Islet precursor cell (in vitro differentiated cells): ENCODE measurements around the gene RIPPLY3.
"Not testable (repeated sequence)": the region's sequence is repeated elsewhere in the genome, so short reads cannot be mapped to it uniquely, and the experiment has no call there.

Source experiments
- DNase-seq: peaks from one replicate; pipeline ENCODE4 v3.0.0-alpha.2; 2018

Gene RIPPLY3

DNA sequence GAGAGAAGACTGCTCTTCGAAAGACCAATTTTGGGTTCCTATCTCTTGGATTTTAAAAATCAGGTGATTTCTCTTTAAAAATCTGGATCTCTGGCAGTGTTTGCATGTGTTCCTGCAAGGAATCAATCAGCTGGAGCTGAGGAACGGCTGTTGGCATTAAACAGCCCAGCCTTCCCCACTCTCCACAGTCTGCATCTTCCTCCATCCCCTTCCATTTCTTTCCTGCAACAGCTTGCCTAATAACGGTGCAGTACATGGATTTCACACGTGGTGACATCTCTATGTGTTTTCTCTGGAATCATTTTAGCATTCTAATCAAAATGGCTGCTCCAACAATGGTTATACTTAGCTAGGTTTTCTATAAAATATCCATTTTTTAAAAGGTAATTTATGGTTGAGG lies 20.0 kb downstream of the RIPPLY3 start:
- no peak for DNase-seq

DNA sequence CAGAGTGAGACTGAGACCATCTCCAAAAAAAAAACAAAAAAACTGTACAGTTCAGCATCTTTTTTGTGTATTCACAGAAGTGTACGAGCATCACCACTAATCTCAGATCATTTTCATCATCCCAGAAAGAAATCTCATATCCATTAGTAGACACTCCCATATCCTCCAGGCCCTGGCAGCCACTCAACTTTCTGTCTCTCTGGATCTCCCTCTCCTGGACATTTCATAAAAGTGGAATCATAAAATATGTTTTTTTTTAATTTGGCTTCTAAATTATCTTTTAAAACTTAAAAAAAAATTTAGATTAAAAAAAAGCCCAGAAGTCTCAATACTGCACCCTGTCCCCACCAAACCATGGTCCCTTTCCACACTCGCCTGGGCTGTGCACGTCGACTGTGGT lies 22.1 kb downstream of the RIPPLY3 start:
- DNase-seq: no peak

DNA sequence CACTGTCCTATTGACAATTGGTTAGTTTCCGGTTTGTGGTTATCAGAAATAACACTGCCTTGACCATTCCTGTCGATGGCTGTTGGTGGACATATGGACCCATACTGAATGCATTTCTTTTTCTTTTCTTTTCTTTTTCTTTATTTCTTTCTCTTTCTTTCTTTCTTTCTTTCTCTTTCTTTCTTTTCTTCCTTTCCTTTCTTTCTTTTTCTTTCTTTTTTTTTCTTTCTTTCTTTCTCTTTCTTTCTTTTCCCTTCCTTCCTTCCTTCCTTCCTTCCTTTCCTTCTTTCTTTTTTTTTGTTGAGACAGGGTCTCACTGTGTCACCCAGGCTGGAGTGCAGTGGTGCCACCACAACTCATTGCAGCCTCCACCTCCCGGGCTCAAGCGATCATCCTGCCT lies 24.4 kb downstream of the RIPPLY3 start:
- no peak for DNase-seq

DNA sequence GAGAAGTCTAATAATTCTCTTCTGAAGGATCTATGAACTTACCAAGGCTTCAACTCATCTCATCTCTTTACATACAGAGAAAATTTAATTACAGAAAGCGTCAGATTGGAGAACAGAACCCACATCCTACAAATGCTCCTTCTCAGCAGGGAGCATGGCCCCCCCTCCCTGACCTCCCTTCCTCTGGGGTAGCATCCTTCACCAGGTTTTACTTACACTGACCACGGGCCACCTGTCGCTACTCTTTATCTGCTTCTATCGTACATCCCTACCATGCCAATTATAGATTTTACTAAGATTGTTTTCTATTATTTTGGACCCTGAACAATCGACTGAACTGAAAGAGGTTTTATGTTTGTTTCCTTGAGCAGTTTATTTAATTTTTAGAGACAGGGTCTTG lies 25.8 kb downstream of the RIPPLY3 start:
- no peak for DNase-seq

DNA sequence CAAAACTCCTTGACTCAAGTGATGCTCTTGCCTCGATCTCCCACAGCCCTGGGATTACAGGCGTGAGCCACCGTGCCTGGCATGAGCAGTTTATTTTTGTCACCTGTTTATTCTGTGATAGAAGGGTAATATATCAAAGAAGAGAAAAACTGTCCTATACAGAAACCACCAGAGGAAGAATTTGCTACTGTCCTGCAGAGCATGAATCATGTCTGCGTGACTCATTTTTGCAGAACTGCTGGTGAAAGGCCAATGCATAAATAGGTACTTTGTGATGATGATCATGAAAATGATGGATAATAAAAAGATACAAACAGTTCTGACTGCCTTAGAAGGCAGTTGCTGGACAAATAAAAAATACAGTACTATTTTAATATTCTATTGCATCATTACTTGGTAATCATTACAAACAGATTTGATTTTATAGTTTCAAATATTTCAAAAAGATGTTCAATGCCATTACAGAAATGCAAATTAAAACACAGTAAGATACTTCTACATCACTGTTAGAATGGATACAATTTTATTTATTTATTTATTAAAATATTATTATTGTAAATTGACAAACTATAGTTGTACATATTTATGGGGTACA lies 26.5 kb downstream of the RIPPLY3 start:
- no peak for DNase-seq

DNA sequence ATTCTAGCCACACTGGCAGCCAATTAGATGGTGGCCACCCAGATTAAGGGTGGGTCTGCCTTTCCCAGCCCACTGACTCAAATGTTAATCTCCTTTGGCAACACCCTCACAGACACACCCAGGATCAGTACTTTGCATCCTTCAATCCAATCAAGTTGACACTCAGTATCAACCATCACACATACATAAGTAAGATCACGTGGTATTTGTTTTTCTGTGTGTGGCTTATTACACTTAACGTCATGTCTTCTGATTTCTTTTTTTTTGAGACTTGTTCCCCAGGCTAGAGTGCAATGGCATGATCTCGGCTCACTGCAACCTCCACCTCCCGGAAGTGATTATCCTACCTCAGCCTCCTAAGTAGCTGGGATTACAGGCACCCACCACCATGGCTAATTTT lies 27.9 kb downstream of the RIPPLY3 start:
- DNase-seq: not testable (repeated sequence)

DNA sequence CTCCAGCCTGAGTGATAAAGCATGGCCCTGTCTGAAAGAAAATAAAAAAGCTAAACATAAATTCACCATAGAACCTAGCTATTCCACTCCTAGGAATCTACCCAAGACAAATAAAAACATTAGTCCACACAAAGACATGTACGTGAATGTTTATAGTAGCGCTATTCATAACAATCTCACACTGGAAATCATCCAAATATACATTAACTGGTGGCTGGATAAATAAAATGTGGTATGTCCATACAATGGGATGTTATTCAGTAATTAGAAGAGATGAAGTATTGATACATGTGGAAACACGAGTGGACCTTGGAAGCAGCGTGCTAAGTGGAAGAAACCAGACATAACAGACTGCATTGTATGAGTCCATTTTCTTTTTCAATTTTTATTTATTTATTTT lies 29.7 kb downstream of the RIPPLY3 start:
- no peak for DNase-seq

DNA sequence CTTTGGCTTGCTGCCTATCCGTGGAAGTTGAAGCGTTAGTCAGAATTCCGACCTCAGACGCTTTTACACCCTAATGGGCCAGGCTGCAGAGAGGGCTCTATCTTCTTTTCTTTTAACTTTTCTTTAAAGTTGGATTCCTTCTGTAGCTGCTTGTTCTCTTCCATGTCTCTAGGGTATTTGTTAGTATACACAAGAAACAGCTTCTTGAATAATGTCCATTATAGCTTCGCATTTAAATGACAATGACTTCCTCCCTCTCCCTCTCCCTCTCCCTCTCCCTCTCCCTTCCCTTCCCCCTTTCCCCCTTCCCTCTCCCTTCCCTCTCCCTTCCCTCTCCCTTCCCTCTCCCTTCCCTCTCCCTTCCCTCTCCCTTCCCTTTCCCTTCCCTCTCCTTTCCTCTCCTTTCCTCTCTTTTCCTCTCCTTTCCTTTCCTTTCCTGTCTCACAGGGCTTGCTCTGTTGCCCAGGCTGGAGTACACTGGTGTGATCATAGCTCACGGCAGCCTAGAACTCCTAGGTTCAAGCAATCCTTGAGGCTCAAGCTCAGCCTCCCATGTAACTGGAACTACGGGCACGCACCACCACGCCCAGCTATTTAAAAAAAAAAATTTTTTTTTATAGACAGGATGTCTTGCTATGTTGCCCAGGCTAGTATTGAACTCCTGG lies 33.0 kb downstream of the RIPPLY3 start:
- no peak for DNase-seq

DNA sequence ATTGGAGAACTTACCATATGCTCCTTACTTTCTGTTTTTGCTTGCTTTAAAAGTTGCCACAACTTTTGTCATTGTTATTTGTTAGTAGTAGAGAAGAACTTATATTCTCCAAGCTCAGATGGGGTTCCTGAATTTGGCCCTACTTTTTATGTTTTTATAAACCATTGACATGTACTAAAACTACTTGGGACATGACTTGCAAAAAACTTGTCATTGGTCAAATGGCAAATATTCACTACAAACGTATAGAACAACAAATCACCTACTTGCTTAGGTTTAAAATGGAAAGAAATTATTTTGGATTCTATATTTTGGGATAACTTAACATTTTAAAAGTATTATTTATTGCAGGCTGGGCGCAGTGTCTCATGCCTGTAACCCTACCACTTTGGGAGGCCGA lies 33.7 kb downstream of the RIPPLY3 start:
- no peak for DNase-seq

DNA sequence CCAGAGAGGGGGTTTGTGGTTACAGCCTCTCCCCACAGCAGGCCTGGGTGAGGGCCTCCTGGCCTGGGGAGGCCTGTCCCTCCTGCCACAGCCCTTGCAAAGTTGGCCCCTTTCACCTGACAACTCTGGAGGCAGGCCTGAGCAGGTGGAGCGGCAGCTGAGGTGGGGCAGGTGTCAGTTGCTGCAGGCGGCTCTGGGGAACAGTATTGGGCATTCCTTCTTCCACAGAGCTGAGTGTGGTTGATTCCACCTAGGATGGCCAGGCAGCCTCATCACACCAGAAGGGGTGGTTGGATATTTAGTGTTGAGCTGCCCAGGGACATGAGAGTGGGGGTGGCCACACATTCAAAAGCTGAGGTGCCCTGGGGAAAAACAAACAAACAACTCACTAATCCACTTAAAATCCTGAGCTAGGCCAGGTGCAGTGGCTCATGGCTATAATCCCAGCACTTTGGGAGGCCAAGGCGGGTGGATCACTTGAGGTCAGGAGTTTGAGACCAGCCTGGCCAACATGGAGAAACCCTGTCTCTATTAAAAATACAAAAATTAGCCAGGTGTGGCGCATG lies 35.3 kb downstream of the RIPPLY3 start:
- no peak for DNase-seq

DNA sequence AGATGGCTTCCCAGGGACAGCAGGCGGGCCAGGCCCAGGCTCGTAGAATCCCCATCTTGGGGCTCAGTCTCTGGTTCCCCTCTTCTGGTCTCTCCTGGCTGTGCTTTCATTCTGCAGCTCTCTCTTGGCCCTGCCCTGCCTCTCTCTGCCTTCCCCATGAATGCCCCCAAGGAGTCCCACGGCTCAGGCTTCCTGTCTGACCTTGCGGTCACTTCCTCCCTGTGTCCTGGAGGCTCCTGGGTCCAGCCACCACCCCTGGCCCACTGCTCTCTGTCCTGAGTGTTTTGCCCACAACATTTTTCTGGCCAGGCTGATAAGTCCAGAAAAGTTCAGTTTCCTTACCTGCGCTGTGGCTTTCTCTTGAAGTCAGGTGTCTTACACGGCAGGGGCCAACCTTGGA lies 37.3 kb downstream of the RIPPLY3 start:
- DNase-seq: no peak

DNA sequence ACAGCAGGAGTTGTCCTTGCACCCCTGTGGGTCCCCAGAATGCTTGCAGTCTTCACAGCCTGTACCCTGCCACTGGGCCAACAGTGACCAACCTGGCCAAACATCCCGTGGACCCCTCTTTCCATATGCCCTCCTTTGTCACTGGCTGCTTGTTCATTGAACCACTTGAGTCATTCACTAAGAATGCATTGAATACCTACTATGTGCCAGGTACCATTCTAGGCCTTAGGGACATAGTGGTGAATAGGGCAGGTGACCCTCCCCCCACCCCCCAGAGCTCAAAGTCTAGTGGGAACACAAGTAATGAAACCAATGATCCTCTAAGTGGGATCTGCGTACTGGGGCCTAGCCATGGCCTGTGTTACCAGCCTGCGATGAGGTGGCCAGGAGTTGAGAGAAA lies 38.1 kb downstream of the RIPPLY3 start:
- no peak for DNase-seq

DNA sequence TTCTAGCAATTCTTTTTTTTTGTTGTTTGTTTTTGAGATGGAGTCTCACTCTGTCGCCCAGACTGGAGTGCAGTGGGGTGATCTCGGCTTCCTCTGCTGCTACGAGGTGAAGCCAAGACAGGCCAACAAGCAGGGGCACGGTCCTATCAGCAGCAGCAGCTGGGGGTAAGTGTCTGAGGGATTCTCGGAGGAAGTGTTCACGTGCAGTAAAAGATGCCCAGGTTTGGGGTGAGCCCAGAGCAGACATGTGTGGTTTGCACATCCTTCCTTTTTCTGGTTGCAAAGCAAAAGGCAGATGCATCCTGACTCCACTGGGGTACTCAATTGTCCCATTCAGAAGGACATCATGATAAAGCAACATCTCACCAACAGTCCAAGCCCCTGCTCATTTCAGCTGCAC lies 38.6 kb downstream of the RIPPLY3 start:
- no peak for DNase-seq

DNA sequence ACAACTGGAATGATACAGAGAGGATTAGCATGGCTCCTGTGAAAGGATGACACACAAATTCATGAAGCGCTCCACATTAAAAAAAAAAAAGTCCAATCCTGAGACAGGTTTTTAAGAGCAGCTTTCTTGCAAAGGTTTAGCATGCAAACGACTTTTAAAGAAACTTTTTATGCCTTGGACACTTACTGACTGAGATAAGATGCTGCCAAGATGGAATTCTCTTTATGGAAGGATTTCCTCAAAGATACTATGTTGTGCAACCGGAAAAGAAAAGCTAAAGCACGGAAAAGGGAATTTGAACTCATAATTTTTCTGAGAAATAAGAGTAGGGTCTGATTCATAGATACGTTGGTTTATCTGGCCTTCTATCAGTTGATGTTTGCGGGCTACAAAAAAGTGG lies 39.1 kb downstream of the RIPPLY3 start:
- no peak for DNase-seq

DNA sequence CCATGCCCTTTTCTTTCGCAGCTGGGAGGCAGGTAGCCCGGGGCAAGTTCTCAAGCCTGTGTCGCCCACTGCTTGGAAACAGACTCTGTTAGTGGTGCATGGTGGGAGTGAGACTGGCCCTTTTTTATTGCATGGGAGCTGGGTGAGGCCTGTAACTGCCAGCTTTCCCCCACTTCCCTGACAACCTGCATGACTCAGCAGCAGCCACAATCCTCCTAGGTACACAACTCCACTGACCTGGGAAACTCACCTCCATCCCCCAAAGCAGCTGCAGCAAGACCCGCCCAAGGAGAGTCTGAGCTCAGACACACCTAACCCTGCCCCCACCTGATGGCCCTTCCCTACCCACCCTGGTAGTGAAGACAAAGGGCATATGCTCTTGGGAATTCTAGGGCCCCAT lies 40.6 kb downstream of the RIPPLY3 start:
- peak; percentile 83 for DNase-seq

DNA sequence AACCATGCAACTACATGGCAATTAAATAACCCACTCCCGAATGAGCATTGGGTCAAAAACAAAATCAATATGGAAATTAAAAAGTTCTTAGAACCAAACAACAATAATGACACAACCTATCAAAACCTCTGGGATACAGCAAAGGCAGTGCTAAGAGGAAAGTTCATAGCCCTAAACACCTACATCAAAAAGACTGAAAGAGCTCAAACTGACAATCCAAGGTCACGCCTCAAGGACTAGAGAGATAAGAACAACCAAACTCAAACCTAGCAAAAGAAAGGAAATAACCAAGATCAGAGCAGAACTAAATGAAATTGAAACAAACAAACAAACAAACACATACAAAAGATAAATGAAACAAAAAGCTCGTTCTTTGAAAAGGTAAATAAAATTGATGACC lies 43.2 kb downstream of the RIPPLY3 start:
- not testable (repeated sequence) for DNase-seq

DNA sequence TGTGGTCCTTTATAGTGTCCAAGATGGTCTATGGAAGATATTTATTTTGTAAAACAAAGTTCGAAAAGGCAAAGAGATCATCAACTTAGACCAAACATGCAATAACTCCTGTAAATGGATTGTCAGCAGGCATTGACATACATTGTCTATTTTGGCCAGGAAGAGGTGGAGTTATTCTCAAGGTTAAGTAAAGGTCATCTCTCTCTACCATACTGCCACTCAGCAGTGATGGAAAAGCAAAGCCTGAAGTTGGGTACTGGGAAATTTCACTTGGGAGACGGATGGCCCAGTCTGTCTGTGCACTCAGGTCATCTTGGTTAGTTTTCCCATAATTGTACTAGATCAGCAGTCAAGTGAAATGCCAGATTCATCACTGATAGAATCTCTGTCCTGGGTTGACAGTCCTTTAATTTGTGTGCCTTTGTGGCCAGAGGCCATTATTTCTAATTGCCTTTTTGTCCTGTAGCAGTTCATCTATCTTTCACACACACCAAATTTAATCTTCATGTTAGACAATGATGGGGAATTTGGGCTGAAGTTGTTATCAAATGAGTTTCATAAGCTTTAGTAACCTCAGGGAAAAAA lies 48.9 kb downstream of the RIPPLY3 start:
- DNase-seq: no peak

DNA sequence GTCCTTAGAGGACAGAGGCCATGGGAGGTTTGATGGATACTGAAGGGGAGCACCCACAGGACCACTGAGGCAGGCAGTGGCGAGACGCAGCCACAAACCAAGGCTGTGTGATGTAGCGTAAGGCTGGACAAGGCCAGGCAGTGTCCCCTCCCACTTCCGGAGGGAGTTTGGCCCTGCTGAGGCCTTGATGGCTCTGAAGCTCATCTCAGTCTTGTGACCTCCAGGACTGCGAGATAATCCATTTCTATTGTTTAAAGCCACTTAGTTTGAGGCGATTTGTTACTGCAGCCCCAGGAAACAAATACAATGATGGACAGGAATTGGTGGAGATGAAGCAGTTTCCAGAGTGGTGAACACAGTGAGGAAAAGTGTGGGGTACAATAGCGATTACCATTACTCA lies 51.1 kb downstream of the RIPPLY3 start:
- DNase-seq: no peak

DNA sequence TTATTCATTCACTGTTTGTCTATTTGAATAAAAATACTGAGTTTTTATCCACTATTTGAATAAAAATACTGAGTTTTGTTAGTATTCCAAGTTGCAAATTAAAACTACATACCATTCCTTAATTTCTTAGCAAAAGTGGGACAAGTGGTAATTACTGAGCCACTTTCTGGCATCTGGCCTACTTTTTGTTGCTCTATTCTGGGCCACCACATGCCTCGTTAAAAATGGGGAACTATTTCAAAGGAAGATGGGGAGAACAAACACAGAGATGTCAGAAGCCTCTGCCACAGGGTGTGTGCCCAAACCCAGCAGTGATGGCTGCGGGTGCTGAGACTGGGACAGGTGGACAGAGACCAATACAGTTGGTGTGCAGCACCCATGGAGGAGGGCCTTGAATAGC lies 51.8 kb downstream of the RIPPLY3 start:
- DNase-seq: no peak

DNA sequence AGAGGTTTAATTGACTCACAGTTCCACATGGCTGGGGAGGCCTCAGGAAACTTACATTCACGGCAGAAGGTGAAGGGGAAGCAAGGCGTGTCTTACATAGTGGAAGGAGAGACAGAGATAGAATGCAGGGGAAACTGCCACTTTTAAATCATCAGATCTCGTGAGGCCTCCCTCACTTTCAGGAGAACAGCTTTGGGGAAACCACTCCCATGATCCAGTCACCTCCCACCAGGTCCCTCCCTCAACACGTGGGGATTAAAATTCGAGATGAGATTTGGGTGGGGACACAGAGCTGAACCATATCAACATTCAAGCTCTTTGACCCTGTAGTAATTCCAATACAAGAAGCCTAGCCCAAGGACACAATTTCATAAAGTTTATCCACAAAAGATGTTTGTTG lies 52.7 kb downstream of the RIPPLY3 start:
- DNase-seq: no peak

DNA sequence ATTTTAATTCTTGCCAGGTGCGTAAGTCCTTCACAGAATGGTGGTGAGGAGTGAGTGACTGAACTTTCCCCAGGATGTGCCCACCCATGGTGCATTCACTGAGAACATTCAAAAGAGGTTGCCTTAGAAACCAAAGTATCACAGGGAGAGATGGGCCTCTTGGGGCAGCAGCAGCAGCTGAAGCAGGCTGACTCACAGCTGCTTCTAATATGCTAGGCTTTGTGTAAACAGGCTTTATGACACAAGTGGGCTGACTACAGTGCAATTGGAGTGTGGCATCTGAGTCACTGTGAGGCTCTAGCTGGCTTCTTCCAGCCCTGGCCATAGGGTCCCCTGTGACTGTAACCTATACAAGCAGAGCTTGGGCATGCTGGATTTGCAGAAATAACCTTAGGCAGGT lies 53.8 kb downstream of the RIPPLY3 start:
- DNase-seq: peak; percentile 92

DNA sequence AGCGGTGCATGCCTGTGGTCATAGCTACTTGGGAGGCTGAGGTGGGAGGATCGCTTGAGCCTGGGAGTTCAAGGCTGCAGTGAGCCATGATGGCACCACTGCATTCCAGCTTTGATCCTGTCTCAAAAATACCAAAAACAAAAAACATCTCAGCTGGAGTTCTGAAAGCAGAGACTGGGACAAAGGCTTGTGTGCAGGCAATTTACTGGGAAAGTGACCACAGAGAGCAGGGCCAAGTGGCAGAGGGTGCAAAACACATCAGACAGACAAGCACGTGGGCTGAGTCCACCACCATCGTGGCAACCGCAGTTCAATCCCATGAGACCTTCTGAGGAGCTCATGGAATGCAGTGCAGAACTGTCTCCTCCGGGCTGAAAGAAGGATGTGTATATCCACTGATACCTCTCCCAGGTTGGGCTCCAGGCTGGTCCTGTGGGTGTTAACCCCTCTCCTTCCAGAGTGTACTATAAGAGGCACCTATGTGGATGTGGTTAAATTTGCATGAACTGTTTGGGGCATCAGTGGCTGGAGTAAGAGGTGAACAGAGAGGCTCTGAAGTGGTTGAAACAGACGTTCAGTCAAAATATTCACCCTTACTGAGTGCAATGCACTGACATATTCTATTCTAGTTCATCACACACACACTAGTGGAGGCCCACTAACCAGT lies 55.6 kb downstream of the RIPPLY3 start:
- no peak for DNase-seq

DNA sequence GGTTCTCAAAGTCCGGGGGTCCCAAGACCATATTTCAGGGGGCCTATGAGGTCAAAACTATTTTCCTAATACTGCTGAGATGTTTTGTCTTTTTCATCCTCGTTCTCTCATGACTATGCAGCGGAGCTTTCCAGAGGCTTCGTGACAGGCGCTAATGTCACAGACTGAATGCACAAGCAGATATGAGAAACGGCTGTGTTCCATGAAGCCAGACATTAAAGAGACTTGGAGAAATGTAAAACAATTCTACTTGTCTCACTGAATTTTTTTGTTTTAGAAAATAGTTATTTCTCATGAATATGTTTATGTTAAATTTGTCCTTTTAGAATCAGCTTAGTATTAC lies 56.1 kb downstream of the RIPPLY3 start:
- no peak for DNase-seq

DNA sequence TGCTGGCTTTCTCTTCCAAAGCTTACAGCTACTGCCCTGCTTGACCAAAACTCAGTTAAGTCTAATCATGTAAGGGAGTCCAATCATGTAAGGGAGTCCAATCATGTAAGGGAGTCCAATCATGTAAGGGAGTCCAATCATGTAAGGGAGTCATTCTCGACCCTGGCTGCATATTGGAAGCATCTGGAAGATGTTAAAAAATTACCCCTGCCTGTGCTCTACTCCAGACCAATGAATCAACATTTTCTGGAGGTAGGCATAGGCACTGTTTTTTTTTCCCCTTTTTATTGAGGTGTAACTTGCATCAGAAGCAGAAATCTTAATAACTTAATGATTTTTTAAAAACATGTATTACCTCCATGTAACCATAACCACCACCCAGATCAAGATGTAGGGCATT lies 56.9 kb downstream of the RIPPLY3 start:
- no peak for DNase-seq
